Activated CD8-positive, alpha-beta memory T cell treated with anti-CD3 and anti-CD28 coated beads, Interleukin-2, amount 50 U/mL, for 1 hour (primary cell): ENCODE data around the gene POU5F1.

Source experiments
- DNase-seq: peaks from one replicate; pipeline ENCODE4 v3.0.0-alpha.2; 2020; ENCODE audit errors: extremely low read depth

POU5F1 gene

DNA sequence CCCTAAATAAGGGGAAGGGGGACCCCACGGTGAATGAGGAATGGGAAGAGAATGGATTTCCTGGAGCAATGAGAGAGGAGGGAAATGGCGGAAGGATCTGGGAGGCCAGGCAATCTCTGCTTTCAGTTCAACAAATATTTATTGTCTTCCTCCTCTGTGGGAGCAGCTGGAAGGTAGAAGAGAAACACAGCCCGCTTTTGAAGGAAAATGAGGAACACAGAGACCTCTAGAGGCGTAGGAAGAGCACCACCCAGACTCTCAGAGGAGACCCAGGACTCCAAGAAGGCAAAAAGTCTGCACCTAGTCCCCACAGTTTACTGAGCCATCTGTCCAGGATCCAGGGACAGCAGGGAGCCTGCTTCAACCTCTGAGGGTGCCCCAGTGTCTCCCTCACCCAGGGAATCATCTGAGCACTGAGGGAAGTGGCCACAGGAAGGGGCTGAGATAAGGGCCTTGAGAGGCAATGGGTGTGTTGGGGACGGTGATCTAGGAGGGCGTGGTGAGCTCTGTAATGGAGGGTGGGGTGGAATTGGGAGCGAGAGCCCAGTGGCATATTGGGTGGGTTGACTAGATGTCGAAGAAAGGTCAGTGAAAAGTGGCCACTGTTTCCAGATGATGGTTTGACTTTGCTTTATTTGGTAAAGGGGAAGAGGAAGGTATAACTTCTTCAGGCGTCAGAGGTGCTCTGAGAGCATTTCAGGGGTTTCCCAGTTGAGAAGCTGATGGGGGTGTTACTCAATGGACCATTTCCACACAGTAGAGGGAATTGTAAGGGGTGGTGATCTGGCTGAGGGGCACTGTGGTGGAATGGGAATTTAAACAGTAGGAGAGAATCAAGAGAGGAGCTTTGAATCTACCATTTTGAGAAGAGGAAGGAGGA lies 55.3 kb downstream of the POU5F1 start:
- DNase-seq, result no peak

DNA sequence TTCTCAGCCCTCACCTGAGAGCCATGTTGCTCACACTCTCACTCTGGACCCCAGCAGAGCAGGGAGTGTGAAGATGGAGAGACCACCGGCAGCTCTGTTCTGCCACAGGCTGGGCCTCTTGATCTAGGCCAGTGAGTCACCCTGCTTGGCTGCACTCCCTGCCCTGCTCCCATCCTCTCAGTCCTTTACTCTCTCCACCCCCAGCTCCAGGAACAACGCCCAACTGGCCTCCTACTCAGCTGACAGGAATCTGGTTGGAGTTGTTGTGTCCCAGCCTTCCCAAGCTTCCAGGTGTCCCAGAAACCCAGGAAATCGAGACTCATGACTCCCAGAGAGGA lies 56.0 kb downstream of the POU5F1 start, which contains the start of gene PSORS1C1:
PSORS1C1 (plus strand) TSS at position 260 of the 338 bp plus-strand sequence. CDS start 14,833 bp downstream, outside the sequence.
- DNase-seq, result no peak
